ENCODE data around the gene MEIOSIN. TPM values are rescaled to one million over a fixed set of nuclear protein-coding genes. Genes with fewer than 3 reads are reported as not detected.
"Not testable (repeated sequence)": the region's sequence is repeated elsewhere in the genome, so short reads cannot be mapped to it uniquely, and the experiment has no call there.

MEIOSIN gene
- total RNA-seq, 1 experiment from 2014 or later = not detected

DNA sequence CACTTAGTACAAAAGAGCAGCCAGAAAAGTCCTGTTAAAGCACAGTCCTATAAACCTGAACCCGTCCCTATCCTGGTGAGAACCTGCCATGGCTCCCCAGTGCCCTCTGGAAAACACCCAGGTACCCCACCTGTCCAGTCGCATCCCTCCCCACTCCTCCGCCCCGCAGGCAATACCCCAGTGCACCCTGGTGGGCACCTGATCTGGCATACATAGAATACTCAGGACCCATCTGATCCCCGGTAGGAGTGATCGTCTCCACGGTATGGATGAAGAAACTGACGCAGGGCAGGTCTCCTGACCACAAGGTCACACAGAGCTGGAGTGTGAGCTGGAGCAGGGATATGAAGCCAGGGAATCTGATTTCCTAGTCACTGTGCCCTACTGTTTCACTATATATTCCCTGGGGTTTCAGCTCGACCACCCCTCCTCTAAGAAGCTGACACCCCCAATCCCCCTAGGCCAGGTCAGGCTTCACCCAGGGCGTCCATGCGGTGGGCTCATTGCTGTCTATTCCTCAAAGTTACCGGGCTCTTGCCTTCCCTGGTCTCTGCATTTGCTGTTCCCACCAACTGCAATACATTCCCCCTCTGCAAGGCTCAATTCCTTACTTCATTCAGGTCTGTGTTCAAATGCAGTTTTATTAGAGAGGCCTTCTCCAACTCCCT is 15.1 kb upstream of the MEIOSIN start:
- no peak for DNase-seq (ENCODE audit: extremely low read depth, low read depth)

DNA sequence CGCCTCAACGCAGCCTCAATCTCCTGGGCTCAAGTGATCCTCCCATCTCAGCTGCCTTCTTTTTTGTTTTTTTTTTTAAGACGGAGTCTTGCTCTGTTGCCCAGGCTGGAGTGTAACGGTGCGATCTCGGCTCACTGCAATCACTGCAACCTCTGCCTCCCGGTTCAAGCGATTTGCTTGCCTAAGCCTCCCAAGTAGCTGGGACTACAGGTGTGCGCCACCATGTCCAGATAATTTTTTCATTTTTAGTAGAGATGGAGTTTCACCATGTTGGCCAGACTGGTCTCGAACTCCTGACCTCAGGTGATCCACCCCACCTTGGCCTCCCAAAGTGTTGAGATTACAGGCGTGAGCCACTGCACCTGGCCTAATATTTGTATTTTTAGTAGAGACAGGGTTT is 13.2 kb upstream of the MEIOSIN start:
- not testable (repeated sequence) for DNase-seq (ENCODE audit: extremely low read depth, low read depth)

DNA sequence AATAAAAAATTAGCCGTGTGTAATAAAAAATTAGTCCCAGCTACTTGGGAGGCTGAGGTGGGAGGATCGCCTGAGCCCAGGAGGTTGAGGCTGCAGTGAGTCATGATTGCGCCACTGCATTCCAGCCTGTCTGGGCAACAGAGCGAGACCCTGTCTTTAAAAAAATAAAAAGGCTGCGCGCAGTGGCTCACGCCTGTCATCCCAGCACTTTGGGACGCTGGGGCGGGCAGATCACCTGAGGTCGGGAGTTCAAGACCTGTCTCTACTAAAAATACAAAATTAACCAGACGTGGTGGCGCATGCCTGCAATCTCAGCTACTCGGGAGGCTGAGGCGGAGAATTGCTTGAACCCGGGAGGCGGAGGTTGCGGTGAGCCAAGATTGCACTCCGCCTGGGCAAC is 4.6 kb upstream of the MEIOSIN start:
- not testable (repeated sequence) for DNase-seq (ENCODE audit: extremely low read depth, low read depth)

DNA sequence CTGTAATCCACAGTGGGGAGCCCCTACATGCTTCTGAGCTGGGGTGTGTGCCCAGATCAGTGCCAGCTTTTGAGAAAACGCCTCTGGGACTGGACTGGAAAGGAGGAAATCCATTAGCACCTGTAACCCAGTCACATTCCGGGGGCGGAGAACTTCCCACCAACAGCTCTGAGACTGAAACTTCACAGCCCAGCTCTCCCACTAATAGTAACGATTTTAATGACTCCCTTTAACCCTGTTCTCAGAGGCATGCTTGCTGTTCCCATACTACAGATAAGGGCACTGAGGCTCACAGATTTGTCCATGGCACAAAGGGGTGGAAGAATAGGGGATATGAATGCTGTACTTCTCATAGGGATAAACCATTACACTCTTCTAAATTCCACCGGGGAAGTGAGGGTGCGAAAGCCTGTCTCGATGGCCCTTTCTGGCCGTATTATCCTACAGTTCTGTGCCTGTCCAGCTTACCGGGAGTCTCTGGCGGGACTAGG is 3.4 kb upstream of the MEIOSIN start:
- DNase-seq (ENCODE audit: extremely low read depth, low read depth) = no peak

DNA sequence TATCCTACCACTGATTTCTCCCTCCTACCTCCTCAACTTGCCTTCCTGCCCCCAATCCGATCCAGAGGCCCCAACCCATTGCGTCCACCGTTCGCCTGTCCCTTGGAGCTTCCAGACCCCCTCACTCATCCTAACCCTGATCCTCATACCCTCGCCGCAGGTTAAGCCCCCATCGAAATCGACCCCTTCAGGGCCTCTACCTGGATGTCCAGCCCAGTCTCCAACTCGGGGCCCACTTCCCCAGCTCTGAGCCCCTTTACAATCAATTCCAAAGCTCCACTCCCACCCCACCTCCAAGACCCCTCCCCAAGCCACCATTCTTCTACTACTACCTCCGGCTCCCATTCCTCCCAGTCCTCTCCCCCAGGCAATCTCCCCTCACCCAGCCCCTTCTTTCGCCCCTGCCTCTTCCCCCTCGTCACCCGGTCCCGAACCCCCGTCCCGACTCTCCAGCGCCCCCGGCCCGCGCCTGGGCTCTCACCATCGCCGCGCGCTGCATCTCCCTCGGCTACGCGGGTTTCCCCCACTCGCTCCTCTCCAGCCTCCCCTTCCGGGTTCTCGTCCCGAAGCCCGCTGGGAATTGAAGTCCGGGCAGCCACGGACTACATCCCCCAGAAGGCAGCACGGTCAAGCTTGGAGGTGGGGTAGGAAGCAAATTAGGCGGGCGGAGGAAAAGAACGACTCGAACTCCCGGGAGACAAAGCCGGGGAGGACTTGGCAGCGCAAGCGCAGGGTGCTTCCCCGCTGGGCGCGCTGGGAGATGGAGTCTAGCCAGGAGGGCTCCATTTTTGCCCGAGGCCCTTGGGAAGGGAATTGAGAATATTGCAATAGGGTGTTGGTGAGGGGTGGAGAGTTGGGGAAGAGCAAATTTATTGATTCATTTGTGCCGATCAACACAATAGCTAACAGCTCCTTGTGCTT is 2.6 kb upstream of the MEIOSIN start, which contains the start of gene FBXO46:
Gene FBXO46 (minus strand): TSS at position 529 of the 921 bp plus-strand sequence. CDS start 17,401 bp downstream, outside the sequence.
- DNase-seq (ENCODE audit: extremely low read depth, low read depth) = peak; percentile 96

DNA sequence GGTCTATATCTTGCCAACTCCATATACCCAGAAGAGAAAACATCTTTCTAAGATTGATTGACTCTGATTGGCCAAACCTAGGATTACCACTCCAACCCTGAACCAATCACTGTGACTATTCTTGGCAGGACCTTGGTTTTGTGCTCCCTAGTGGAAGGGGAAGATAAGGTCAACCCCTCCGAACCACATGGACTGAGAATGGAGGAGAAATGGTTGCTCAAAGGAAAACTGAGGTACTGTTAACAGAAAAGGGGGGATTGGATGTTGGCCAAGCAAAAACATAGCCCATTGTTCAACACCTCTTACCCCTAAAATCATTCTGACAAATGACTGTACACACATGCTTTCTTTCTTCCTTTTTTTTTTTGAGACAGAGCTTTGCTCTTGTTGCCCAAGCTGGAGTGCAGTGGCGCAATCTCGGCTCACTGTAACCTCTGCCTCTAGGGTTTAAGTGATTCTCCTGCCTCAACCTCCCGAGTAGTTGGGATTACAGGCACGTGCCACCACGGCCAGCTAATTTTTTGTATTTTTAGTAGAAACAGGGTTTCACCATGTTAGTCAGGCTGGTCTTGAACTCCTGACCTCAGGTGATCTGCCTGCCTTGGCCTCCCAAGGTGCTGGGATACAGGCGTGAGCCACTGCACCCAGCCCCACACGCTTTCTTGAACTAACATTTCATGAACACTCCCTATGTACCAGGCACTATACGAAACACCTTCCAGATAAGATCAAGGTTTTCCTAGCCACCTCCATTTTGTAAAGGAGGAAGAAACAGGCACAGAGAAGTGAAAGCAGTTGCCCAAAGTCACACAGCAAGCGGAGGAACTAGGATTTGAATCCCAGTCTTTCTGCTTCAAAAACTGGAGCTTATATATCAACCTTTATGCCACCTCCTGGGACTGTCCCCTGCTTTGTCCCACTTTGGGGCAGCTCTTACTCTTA is 6.5 kb downstream of the MEIOSIN start:
- no peak for DNase-seq (ENCODE audit: extremely low read depth, low read depth)

DNA sequence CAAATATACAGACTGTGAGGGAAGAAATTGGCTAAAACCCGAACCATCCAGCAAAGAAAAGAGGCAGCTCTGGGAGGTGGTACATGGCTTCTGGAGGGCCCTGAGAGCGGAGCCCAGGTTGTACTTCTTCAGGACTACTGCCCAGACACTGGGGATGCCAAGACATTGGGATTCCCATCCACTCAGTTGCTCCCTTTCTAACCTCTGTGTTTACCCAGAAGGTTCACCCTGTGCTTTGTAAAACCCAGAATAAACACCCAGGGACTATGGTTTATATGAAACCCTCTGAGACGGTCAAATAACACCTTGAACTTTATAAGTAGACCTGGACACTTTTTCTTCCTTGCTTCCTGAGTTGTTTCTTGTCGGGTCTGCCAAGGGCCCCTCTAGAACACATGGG is 9.7 kb downstream of the MEIOSIN start:
- no peak for DNase-seq (ENCODE audit: extremely low read depth, low read depth)

DNA sequence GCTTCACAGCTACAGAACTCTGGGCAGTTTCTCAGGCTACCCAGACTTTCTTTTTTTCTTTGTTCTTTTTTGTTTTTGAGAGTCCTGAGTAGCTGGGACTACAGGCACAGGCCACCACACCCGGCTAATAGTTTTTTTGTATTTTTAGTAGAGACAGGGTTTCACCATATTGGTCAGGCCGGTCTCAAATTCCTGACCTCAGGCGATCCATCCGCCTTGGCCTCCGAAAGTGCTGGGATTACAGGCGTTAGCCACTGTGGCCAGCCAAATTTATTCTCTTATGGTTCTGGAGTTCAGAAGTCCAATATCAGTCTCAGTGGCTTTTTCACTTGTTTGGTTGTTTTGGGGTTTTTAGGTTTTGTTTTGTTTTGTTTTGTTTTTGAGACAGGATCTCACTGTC is 12.4 kb downstream of the MEIOSIN start:
- DNase-seq (ENCODE audit: extremely low read depth, low read depth) = no peak

DNA sequence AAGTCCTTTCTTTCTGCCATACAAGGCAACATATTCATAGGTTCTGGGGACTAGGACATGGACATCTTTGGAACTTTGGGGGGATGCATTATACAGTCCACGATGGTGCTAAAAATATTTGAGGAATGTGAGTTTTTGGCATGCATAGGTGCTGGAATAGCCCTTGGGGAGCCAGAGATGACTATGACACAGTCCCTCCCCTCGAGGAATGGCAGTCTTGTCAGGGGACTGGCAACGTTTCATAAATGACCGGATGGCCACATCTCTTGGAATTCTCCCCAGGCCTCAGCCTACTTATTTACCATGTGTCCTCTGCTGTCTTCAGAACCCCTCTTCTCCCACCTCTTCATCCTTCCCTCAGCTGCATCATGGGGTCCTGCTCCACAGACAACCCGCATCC is 13.6 kb downstream of the MEIOSIN start:
- no peak for DNase-seq (ENCODE audit: extremely low read depth, low read depth)

DNA sequence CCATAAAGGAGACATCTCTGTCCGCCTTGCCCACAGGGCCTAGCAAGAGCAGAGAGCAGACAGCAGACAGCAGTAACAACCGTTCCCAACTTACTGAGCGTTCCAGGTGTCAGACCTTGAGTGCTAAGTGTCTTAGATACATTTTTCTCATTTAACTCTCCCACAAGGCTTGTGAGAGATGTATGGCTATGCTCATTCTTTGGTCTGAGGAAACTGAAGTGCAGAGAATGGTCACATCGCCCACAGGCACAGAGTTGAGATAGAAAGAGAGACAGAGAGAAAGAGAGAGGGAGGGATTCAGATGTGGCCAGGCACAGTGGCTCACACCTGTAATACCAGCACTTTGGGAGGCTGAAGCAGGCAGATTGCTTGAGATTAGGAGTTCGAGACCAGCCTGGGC is 14.3 kb downstream of the MEIOSIN start:
- DNase-seq (ENCODE audit: extremely low read depth, low read depth) = no peak

DNA sequence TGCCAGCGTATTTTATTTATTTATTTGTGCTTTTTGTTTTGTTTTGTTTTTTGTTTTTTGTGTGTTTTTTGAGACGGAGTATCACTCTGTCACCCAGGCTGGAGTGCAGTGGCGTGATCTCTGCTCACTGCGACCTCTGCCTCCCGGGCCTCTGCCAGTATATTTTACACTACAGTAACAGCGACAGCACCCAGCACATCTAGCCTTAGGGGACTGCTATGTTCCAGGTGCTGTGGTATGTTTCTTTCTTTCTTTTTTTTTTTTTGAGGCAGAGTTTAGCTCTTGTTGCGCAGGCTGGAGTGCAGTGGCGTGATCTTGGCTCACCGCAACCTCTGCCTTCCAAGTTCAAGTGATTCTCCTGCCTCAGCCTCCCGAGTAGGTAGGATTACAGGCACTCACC is 18.2 kb downstream of the MEIOSIN start:
- not testable (repeated sequence) for DNase-seq (ENCODE audit: extremely low read depth, low read depth)

DNA sequence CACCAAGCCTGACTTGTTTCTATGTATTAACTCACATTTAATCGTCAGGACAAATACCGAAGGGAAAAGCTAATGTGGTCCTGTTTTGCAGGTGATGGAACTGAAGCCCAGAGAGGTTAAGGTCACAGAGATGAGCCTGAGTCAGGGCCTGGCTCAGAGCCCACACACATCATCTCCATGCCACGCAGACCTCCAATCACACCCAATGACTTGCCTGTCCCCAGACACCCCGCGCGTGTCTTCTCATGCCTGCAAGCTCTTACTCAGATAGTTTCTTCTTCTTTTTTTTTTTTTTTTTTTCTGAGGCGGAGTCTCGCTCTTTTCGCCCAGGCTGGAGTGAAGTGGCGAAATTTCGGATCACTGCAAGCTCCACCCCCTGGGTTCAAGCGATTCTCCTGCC is 19.4 kb downstream of the MEIOSIN start:
- no peak for DNase-seq (ENCODE audit: extremely low read depth, low read depth)

DNA sequence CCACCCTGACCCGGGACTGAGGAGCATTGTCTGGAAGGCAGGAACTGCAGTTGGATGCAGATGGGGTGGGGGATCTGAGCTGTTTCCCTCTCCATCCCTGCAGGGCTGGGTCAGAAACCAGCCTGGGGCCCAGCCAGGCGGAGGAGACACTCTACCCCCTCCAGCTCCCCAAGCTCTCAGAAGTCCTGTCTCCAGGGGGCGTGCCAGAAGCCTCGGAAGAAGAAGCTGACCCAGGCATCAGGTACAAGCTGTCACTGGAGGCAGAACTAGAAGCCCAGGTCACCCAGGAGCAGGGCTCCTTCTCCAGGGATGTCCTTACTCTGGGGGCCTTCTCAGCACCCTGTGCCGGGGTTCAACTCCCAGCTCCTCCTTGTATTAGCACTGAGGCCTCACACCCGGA is 20.3 kb downstream of the MEIOSIN start:
- DNase-seq (ENCODE audit: extremely low read depth, low read depth) = no peak

DNA sequence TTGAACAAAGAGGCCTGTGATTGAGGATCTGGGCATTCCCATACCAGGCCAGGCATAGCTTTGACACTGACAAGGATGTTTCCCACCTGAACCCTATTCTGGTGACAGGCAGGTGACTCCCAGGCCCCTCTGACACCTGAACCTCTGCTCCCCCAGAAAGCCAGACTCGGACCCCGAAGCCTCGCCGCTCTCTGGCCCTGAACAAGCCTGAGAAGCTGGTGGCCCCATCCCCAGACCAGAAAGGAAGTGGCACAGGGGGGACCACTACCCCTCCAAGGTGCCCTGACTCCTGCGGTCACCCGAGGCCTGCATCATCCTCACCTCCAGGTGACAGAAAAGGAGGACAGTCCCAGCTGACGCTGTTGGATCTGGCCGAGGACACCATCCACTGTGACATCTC is 21.1 kb downstream of the MEIOSIN start:
- DNase-seq (ENCODE audit: extremely low read depth, low read depth) = no peak

DNA sequence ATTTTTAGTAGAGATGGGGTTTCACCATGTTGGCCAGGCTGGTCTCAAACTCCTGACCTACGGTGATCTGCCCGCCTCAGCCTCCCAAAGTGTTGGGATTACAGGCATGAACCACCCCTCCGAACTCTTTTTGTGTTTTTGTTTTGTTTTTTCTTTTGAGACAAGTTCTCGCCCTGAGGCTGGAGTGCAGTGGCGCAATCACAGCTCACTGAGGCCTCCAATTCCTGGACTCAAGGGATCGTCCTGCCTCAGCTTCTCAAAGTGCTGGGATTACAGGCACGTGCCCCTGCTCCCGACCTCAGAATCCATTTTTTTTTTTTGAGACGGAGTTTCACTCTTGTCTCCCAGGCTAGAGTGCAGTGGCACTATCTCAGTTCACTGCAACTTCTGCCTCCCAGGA is 24.5 kb downstream of the MEIOSIN start:
- no peak for DNase-seq (ENCODE audit: extremely low read depth, low read depth)

DNA sequence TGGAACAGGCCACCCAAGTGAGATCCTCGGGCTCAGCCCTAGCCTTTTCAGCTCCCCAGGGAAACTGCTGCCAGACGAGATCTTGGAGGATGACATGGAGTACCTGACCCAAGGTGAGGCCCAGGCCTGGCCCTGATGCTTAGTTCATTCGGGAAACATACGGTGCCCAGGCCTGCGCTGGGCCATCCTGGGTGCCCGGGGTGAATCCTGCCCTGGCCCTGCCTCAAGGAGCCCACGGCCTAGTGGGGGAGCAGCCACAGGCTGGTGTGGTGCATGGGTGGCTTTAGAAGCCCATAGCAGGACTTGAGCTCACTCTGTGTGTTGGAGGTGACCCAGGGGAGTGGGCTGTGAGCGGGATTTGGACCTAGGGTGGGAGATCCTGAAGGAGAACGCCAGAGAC is 25.7 kb downstream of the MEIOSIN start:
- DNase-seq (ENCODE audit: extremely low read depth, low read depth) = no peak

DNA sequence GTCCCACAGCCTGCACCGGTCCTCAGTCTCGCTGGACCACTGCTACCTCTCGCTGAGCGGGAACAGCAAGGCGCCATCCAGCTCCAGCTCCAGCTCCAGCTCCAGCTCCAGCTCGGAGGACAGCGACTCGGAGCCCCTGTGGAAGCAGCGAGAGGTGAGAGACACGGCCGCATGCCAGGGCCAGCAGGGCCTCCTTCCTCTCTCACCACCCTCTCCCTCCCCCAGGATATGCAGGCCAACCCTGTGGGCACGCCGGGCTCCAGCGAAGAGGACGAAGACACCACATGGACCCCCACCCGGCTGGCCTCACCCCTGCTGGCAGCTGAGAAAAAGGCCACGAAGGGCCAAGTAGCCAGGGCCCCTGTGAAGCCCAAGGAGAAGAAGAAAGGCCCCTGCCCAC is 28.5 kb downstream of the MEIOSIN start:
- no peak for DNase-seq (ENCODE audit: extremely low read depth, low read depth)

DNA sequence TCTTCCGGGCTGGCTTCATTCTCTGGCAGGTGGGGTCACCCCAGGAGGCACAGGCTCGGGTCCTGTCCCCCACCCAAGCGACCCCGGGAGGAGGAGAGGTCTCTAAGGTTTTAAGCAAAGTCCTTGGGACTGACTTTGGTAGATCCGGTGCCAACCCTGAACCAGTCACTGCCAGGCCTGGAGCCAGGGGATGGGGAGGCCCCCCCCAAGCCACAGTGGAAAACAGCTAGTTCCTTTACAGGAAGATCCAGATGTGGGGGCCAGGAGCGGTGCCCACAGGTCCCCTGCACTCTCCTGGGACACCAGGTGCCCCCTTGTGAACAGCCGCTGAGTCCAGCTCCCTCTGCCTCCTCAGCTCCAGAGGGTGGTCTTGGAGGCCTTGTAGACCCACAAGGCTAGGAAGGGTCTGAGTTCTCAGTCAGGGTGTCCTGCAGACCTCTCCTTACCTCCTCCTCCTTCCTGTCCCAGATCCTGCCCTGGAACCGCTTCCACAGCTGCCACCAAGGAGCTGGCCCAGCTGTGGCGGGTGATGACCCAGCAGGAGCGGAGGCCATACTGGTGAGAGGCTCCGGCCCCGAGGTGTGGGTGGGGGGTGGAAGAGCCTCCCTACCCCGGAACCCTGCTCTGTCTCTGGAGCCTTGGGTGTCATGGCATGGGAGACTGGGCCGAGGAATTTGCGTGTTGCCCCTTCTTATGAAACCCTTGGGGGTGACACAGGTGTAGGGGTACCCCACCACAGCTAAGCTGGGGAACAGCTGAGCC is 29.8 kb downstream of the MEIOSIN start:
- DNase-seq (ENCODE audit: extremely low read depth, low read depth) = no peak

DNA sequence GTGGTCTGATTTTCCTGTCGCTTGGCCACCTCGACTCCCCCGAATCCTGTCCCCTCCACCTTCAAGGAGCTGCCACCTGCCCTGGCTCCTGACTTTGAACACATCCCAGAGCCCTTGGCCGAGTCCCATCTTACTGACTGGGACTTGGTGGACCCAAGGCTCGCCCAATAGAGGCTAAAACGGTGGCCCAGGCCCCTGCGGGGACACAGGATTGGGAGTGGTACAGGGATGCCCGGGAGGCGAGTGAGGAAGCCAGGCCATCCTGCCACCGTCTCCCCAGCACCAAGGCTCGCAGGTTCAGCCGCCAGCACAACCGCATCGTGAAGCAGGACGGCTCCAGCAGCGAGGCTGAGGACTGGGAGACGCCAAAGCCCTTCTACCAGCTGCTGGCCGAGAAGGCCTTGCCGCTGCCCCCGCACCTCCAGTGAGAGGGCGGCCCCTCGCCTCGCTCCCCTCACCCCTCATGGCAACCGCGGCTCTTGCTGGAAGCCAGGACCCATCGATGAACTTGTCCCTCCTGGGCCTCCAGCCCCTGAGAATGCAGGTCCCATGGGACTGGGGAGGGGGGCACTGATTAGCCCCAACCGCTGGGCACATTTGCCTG is 30.6 kb downstream of the MEIOSIN start:
- no peak for DNase-seq (ENCODE audit: extremely low read depth, low read depth)

DNA sequence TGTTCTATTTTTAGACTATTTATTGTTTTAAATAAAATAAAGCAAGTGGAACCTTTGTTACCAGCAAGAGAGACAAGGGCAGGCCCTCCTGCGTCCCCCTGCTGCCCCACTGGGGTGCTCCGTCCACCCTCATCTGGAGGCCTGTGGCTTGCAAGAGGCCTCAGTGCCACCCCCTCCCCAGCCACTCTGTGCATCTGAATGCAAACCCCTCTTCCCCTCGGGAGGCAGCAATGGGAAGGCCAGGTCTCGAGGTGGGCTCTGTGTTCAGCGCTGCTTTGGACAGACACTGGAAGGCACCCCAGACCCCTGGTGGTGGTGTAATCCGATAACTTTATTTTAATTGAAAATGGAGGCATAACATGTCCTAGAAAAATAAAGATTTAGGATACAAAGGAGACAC is 31.2 kb downstream of the MEIOSIN start:
- no peak for DNase-seq (ENCODE audit: extremely low read depth, low read depth)
